NOMO-1 treated with dmso at 0.1 percent for 144 hours (cell line): ENCODE measurements around the gene KRTAP5-6.

Source experiments
- DNase-seq: peaks from one replicate; lab custom pipeline; 2025; ENCODE audit not compliant: unreplicated experiment; lab: John Stamatoyannopoulos, UW

Gene KRTAP5-6

GRCh38 chr11:1732418-1733008, 35.5 kb downstream of the KRTAP5-6 start:
- no peak for DNase-seq

DNA sequence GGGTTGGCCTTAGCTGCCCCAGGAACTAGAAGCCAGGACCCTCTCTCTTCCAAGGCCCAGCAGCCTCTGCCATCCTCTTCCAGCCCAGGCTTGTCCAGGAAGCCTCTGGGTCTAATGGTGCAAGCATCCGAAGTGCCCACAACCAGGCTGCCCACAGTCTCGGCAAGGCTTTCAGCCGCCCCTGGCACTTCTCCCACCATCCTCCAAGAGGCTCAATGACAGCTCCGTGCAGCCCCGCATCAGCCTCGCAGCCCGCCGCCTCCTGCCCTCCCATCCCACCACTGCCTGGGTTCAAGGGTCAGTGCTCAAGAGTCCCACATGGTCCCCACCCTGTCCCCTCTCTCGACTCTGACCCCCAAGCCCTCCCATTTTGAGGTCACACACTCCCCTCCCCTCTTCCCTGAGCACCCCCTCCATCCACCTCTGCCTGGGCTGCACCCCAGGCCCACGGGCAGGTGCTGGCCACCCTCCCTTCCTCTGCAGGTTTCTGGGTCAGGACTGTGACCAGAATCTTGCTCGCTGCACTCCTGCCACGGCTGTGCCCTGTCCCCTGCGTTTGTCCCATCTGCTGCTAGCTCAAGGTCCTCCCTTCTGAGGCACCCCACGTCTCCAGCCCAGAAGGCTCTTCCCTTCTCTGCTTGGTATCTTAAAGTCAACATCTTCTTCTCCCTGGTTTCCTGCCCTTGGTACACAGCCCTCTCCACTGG, 36.2 kb downstream of the KRTAP5-6 start:
- no peak for DNase-seq

DNA sequence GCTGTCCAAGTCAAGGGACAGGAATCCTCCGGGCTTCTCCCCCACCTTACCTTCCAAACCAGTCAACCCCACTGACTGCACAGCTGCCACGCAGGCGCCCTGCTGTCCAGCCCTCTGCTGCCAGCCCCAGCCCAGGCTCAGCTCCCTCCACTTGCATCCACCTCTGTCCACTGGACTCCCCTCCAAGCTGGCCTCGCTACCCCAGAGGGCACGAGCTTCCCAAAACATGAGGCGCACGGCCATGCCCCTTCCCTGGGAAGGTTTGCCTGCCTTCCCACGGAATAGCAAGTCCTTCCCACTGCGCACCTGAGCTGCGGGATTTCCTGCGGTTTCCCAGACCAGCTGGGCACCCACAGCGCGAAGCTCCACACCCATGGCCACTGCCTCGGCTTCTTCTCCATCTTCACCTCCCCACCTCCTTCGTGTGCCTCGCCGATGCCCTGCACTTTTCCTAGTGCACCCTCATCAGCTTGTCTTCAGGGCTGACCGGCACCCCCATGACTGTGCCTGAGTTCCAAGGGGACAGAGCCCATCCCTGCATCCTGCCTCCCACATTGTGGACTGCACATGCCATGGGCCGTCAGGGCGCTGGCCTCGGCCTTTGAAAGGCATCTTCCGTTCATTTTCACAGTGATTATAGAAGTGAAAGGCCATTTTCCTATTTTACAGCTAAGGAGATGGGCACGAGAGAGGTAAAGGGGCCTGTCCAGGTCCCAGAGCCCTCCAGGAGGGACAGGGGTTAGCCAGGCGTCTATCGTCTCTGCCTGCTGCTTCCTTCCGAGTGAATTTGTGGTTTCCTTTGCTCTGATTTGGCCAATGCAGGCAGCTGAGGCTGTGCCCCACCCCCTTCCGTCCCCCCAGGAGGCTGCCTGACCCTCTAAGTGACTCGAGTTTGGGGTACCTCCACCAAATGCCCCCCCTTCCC, 37.0 kb downstream of the KRTAP5-6 start:
- DNase-seq: no peak

- DNase-seq: no peak
These were observed 37.7 kb downstream of the KRTAP5-6 start for GRCh38 chr11:1734641-1735081.

GRCh38 chr11:1735271-1735670, 38.3 kb downstream of the KRTAP5-6 start:
- DNase-seq: no peak

GRCh38 chr11:1736447-1736992, 39.5 kb downstream of the KRTAP5-6 start:
- DNase-seq: no peak

GRCh38 chr11:1737080-1737757, 40.2 kb downstream of the KRTAP5-6 start:
- no peak for DNase-seq

- DNase-seq: no peak
These were observed 41.4 kb downstream of the KRTAP5-6 start for GRCh38 chr11:1738380-1738779.

DNA sequence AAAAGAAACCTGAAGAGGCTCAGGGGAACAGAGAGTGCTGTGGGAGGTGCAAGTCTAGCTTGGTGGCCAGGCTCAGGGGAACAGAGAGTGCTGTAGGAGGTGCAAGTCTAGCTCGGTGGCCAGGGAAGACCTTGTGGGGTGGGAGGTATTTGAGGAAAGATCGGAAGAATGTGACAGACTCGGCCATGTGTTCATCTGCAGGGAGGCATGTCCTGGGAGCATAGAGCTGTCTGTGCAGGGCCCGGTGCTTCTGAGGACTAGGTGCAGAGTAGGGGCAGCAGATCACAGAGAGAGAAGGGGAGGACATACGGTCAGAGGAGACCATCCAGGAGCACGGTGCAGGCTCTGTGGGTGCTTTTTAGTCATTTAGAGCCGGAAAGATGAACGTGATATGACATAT, 42.6 kb downstream of the KRTAP5-6 start:
- no peak for DNase-seq

GRCh38 chr11:1740786-1741530, 44.0 kb downstream of the KRTAP5-6 start:
- DNase-seq: no peak

DNA sequence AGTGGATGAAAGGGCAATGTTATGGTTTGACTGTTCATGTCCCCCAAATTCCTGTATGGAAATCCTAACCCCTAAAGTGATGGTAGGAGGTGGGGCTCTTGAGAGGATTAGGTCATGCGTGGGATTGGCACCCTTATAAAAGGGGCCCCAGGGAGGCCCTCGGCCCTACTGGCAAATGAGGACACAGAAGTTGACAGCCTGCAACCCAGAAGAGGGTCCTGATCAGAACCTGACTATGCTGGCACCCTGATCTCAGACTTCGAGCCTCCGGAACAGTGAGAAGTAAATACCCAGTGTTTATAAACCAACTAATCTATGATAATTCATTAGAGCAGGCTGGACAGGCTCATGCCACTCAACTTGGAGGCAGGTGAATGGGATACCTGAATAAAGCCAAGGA, 44.7 kb downstream of the KRTAP5-6 start:
- no peak for DNase-seq

DNA sequence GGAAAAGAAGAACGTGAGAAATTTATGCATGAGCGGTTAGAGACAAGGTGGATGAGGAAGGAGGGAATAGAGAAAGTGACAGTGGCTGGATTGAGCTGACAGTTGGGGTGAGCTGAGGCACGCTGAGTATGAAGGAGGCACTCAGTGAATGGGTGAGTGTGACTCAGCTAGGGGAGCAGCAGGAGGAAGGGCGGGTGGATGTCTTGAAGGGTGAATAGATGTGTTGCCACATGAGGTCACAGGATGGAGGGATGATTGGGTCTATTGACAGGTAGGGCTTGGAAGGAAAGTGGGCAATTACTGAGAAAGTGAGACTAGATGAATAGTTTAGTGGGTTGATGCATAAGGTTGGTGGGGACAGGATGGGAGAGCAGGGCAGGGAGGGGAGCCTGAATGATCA, 45.4 kb downstream of the KRTAP5-6 start:
- DNase-seq: no peak

GRCh38 chr11:1742869-1743584, 46.0 kb downstream of the KRTAP5-6 start:
- DNase-seq: no peak

GRCh38 chr11:1743585-1744136, 46.7 kb downstream of the KRTAP5-6 start:
- DNase-seq: no peak

- no peak for DNase-seq
These were observed 47.3 kb downstream of the KRTAP5-6 start for GRCh38 chr11:1744137-1744886.

DNA sequence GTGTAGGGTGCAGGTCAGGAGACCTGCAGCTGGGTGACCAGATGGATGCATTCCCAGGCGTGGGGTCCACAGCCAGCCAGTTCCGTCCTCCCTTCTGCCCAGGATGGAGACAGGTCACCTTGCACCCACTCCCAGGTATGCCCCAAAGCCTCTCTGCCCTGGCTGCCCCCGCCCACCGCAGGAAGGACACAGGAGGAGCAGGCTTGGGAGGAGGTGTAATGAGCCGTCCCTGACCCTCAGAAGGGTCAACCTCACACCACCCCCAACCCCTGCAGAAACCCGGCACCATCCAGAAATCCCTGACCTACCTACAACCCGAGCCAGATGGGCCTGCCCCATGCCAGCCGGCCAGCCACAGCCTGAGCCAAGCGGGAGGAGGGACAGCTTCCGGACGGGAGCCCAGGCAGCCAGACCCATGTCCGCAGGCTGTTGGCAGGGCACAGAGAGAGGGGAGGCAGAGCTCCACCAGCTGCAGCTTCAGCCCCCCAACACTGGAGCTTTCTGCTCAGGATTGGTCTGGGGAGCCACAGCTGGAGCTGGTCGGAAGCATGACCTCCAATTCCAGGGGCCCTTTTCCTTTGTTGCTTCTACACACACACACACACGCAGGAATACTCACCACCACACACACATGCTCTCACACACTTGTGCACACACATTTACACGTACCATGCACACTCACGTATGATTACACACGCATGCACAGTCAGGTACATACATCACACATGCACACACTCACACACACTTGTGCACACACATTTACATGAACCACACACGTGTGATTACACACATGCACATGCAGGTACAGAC, 48.1 kb downstream of the KRTAP5-6 start:
- no peak for DNase-seq

- DNase-seq: no peak
These were observed 48.8 kb downstream of the KRTAP5-6 start for GRCh38 chr11:1745701-1746320.
